Hematopoietic multipotent progenitor cell (in vitro differentiated cells): ENCODE measurements around the gene LSAMP. TPM values are rescaled to one million over a fixed set of nuclear protein-coding genes. Genes with fewer than 3 reads are reported as not detected.
"Not testable (repeated sequence)": the region's sequence is repeated elsewhere in the genome, so short reads cannot be mapped to it uniquely, and the experiment has no call there.

ENCODE experiments used
- DNase-seq, 3 donors: peaks; one replicate each; pipeline ENCODE4 v3.0.0-alpha.2; 2011 to 2015; ENCODE audit warnings: low read depth in 2 of 3, low spot score in 2 of 3
- total RNA-seq: library from RNA; depleted of rRNA; stranded (reverse); fragments of >200 nt; gene quantifications from one replicate; pipeline ENCODE4 v1.2.3, GENCODE V29; 2012

Gene LSAMP
- total RNA-seq, 1 donor, result 0.27 TPM

DNA sequence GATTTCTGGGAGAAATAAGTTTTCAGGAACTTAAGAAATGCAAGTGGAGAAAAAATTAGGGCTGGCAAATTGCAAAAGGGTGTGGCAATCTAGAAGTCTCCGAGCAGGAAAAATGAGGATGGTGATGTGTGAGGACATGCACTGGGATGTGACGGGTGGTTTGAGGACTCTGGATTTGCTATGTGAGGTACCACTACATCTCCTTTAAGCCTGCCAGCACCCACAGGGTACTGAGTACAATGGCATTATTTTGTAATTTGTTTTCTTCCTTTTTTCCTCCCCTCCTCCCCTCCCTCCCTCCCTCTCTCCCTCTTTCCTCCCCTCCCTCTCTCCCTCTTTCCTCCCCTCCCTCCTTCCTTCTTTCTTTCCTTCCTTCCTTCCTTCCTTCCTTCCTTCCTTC, 584.5 kb downstream of the LSAMP start:
- no peak for DNase-seq

DNA sequence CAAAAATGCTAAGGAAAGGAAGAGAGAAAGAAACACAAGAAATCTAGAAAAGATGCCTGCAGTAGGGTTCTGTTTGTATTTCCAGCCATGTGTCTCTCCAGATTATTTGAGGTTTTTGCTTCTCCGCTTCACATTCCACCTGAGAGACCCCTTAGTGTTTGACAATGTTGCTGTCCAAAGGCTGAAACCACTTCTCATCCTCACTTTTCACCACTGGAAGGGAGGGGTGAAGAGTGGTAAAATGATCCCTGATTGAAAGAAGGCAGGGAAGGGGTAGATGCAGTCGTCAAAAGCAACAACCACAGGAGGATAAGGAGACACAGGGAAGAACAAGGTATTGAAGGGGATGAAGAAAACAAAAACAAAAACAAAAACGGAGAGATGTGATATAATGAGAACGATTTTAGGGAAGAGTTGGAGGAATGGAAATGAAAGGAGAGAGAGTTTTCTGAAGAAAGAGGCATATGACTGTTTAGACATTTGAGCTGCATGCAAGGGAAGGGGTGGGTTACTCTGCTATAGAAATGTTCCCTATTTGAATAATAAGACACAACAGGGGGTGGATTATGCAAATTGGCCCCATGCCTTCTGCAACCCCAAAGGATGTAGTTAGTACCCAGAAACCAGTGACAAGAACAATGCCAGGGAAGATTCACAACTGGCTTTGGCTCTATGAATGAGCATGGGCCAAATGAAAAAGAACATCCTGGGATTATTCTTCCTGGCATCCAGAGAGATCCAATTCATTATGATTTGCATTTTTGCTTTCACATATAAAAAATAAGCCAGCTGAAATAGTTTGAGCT, 586.1 kb downstream of the LSAMP start:
- DNase-seq, result no peak

DNA sequence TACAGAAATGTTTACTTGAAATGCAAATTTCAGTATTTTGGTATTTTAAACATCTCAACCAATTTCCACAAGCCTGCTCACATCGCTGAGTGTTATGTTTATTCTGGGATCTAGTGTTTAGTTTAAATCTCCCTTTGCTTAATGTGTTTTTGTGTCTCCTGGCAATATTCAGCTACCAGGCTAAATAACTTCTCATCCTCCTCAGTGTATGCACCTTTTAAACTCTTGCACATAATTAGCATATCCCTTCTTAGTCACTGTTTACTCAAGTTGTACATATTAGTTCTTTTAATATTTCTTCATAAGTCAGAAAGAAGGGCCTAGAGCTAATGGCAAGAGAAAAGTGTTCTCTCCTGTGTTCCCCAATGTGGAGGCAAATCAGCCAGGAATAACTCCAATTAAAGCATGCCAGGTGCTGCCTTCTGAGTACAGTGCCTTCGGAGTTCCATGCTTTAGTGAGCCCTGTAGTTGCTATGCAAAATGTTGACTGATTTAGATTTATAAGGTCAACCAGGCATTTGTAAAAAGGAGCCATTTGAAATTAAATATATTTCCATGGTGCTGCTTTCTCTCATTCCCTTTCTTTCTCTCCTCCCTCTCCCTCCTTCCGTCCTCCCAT, 587.7 kb downstream of the LSAMP start:
- no peak for DNase-seq

DNA sequence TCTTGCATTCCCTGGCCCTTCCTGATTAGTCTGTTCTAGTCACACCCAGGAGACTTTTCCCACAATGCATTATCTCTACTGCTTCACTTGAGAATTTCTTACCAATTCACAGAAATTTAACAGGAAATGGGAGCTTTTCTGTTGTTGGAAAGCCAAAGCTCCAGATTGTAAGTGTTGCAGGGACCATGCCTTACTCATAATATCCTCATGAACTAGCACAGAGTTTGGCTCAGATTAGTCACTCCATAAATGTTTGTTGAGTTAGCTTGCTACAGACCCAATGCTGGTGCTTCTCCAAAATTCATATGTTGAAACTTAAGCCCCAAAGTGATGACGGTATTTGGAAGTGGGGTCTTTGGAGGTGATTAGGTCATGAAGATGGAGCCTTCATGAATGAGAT, 589.4 kb downstream of the LSAMP start:
- no peak for DNase-seq

DNA sequence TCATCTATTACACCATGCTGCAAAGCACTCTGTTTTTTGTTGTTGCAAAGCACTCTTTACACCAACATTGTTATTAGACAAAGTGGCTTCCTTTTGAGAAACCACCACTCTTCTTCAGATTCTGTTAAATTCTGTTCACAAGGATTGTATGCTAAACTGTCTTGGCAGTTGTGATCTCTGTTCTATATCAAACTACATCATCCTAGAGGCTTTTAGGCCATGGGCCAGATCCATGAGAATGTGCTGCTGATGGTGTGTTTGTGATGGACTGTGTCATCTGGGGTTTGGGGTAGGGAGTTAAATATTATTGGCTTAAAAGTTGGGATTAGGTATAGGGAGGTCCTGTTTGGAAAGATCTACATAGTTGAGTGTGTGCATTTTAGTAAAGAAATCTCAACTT, 592.2 kb downstream of the LSAMP start:
- DNase-seq, result no peak

DNA sequence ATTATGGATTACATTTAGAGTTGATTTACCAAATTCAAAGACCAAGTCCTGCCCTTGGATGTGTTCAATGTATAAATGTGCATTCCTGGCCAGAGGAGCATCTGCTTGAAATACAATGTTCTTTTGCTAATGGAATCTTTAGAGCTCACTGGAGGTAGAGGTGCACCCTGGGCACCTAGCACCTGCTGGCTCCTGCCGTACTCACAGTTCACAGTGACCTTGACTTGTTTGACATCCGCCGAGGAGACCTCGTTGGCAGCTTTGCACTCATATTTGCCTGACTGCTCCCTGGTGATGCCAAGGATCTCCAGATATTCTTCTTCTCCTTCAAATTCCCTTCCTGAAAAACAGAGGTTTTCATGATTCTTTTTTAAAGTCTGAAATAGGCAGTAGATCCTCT, 593.0 kb downstream of the LSAMP start:
- DNase-seq, result no peak

DNA sequence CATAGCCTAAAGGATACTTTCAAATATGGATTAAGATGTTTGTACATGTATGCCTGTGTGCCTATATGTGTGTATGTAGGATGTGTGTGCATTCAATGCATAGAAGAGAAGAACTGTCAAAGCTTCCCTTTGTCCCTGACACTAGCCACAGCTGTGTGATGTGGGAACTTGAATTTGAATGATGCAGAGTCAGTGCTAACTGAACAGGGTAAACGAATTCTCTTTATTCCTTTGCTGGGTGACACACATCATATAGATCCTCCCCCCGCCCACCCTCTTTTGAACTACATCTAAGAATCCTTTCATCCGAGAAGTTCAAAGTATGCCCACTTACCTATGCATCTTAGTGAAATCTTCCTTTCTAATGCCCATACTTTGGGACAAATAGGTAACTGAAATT, 593.7 kb downstream of the LSAMP start:
- DNase-seq, result no peak

DNA sequence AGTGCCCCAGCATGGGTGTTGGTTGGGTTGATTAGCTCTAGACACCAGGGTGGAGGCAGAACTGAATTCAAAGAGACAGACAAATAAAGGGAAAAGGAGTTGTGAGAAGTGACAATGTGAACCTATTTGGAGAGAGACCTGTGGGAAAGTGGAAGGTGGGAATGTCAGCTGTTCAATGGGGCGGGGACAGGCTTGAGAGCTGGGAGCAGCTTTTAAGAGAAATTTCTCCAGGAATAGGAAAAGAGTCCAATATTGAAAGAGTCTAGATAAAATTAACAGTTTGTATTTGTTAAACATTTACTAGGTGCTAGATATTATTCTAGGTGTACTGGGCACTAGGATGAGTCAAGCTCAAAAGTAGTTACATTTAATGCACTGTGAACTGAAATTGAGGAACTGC, 596.6 kb downstream of the LSAMP start:
- DNase-seq, result no peak

DNA sequence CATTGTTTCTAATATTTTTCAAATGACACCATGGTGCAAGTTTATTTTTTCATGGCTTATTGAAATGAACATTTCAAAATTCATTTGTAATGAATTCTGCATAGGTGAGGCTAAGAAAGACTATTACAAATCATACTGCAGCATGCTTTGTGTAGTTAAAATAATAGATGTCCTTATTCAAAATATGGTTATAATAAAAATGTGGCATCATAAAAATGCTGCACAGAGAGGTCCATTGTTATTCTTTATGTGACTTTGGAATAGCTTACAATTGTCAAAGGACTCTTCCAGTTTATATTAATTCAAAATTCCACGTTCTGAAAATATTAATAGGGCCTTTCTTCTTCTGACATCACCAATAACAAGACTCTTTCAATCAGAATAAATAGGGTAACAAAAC, 599.3 kb downstream of the LSAMP start:
- no peak for DNase-seq

DNA sequence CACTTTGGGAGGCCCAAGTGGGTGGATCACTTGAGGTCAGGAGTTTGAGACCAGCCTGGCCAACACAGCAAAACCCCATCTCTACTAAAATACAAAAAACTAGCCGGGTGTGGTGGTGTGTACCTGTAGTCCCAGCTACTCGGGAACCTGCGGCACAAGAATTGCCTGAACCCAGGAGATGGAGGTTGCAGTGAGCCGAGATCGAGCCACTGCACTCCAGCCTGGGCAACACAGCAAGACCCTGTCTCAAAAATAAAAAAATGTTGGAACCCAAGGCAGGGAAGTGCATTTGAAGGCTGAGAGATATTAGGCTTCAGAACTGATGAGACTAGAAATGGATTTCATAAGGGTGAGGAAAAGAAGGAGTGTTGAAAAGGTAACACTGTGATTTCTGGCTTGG, 600.6 kb downstream of the LSAMP start:
- not testable (repeated sequence) for DNase-seq

DNA sequence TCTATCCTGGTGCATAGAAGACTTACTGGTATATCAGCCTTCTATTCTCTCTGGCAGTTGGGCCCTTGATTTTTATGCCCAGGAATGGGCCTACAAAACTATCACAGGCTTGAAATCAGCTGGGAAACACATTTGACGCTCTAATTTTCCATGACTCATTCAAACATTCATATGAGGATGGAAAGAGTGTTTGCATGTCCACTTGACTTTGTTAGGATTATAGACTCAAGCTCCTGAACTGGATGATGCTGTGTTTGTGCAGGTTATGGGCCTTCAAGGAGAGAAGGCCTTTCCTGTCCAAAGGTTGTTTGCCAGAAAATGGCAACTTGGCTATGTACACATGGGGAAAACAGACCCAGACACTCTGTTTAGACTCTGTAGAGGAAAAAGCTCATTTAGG, 602.1 kb downstream of the LSAMP start:
- no peak for DNase-seq

DNA sequence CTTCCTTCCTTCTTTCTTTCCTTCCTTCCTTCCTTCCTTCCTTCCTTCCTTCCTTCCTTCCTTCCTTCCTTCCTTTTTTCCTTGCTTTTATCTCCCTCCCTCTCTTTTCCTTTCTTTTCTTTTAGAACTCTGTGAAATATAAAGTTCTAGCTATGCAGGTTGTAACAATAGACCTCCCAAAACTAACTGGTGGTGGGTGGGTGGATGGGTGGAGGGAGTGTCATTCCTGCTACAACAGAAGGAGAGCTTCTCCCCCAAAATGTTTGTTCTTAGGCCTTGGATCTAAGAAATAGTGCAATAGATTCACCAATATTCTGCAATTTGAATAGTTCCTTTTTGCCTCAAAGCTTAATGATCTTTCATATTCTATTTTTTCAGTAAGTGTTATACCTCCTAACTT, 606.0 kb downstream of the LSAMP start:
- DNase-seq, result no peak

DNA sequence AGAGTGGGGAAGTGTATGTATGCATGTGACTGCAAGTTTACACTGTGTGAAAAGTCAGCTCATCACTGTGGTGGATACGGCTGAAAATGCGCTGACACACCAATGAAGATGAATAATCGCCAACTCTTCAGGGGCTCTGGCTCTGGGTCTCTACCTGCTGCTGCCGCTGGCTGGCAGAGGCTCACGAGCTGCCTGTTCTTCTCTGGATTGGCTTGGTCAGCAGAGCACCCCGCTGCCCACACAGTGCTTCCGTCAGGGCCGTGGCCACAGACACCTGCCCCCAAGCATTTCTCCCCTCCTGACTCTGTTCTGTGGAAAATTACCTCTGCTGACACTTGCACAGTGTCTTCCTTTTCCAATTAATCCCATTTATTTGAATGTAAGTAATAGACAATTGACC, 606.5 kb downstream of the LSAMP start:
- no peak for DNase-seq

DNA sequence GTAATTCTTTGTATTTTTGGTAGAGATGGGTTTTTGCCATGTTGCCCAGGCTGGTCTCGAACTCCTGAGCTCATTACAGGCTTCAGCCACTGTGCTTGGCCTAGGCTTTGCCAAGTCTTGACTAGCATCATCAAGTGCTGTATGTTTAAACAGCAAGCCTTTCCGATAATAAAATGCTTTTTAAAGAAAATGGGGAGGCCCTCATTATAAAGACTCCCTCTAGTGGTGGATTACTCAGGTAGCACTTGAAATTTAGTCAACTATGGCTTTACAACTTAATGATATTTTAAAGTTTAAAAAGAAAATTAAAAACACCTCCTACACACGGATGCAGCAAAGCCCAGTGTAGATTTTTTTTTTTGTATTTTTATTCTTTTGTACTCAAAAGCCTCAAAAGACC, 608.3 kb downstream of the LSAMP start:
- peak in 2 of 3 donors; percentile 7 to 34 for DNase-seq

DNA sequence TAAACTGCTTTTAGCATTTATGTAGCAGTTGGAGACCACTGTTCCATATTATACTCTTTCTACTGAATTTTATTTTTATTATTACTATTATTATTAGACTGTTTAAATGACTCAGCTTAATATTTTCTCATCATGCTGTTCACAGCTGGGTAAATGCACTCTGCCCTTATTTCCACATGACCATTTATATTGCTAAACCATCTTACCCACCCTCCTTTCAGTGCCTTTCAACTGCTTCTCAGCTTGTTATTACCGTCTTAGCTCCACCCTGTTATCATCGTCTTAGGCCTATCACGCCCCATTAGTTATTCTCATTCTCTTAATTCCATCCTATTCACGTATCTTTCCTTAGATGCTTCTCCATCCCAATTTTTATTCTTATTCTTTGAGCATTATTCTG, 609.3 kb downstream of the LSAMP start:
- no peak for DNase-seq

DNA sequence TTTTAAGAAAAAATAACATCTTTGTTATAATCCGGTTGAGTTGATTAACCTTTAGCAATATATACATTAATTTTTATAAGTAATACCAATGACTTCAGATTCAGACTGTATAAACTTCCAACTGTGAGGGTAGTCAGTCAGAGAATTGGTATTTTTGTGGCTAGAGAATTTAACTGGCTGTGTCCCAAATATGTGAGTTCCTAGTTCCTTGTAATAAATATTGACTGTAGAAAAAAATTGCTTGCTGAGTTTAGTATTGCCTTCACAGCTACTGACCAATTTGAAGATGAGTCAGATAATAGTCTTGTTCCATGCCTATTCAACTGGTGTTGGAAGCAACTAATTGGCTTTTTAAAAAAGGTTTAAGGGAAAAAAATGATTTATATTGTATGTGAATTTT, 611.2 kb downstream of the LSAMP start:
- DNase-seq, result no peak

DNA sequence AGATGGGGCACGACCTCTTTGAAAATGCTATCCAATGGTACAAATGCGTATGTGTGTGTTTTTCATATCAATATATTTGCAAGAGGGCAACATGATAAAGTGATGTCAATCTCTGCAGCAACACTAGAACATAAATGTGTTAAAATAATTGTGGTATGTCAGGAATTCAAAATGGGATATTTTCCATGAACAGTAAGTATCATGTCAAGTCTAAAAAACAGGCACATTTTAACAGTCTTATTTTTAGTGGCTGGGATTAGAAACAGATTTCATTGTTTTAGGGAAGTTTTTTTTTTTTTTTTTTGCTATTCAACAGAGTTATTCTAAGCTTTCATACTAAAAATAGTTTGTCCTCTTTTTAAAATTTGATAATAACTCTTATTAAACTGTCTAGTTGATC, 612.2 kb downstream of the LSAMP start:
- DNase-seq, result no peak

DNA sequence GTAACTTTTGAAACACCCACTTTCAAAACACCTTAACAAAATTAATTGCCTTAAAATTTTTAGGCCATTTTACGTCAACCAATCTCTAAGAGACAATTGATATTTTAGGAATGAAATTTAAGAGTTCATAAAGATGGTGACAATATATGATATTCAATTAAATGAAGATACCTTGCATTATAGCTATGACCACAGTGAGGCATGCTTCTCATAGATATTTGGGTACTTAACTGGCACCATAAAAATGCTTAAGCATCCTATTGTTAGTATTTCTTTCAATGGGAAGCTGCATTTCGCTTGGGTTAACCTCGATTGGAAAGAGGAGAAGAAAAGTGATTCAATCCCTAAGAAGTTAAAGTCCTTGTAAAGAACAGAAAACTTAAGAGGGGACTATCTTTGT, 613.0 kb downstream of the LSAMP start:
- DNase-seq, result no peak

DNA sequence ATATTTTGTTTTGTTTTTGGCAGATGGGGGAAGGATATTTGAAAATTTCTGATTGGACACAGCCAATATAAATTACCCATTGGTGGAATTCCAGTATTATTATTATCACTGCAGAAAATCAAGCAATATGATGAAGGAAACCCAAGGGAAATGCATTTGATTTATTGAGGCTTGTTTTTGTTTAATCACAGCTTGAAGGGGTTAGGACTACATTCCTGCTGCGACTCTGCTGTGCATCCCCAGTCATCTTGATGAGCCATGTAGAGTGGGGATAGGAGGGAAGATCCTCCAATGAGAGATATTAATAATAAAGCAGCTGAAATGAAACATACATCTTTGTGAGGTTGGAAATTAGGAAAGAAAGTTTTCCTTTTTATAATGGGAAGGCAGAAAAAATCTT, 613.4 kb downstream of the LSAMP start:
- DNase-seq, result no peak

DNA sequence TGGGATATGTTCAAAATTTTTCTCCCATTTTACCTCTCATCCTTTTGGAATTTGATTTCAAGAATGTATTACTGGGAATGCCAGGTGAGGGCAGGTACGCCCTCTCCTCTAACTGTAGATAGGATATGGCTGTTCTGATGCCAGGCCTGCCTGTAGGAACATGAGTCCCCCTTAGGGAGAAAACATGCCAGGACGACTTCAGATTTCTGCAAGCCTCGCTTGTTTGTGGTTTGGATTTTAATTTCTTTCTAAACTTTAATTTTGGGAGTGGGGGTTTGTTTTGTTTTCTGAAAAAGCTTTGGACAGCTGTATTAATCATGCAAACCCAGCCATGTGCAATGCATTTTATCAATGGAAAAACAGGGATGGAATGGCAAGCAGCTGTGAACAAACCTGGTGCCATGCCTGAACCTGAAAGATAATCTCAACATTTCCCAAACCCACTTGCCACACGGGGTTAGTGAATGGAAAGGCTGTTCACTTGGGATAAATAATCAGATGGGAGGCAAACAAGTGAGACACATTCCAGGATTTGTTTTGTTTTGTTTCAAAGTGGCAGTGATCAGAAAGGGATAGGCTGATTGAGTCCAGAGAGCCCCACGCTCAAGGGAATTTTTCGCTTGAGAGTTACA, 614.4 kb downstream of the LSAMP start:
- no peak for DNase-seq

DNA sequence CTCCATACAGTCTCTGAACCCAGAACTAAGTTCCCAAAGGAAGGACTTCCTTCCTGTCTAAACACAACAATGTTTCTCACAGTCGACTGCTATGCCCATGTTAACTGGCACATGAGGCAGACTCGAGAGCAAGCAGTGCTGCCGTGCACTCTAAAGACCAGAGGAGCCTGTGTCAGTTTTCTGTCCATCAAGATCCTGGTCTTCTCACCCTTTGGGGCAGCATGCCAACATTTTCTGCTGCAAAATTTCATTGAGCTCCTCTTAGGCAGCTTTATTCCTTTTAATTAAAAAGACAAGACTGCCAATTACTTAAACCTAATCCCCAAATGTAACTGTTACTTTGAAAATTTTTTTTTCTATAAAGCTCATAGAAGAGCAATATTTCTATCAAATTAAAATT, 616.9 kb downstream of the LSAMP start:
- peak in 2 of 3 donors; percentile 5 to 51 for DNase-seq

DNA sequence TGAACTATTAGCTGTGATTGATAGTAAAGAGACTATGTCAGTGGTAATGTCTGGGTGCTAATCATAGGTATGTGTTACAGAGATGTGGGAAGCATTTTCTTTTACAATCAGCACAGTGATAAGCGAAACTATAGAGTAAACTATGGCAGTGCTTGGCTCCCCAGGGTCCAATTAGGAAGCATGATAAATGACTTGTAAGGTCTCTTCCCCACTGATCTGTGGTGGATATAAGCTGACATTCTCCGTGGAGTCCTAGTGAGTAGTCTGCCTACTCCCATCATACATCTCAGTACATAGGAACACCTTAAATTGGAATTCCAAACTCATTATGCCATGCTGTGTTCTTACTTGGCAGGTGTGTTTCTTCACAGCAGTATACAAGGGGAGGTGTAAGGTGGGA, 617.8 kb downstream of the LSAMP start:
- no peak for DNase-seq
